Activated T-cell treated with anti-CD3 and anti-CD28 coated beads for 1 hour (primary cell): ENCODE results near the gene PYGM.

Experiments
- DNase-seq: peaks from one replicate; pipeline ENCODE4 v3.0.0-alpha.2; 2020; ENCODE audit warnings: low read depth

The PYGM gene

DNA sequence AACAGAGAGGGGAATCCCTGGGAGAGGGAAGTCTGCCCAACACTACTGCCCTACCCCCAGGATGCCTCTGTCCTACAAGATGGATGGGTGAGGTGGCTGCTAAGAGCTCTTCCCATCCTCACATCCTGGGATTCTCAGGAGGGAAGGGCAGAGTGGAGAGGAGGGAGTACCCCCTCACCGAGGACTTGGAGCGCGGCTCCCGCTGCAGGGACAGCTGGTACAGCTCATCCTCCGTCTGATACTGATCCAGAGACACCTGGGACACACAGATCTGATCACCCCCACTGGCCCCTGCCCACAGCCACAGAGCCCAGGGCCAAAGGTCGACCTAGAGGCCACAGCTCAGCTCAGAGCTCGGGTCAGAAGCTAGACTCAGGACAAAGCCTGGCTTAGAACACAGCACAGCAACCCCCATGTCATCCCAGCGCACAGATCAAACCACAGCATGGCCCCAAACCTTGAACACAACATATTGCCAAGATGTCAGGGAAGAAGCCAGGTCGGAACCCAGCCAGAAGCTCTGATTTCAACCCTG, 24.0 kb downstream of the PYGM start:
- no peak for DNase-seq

DNA sequence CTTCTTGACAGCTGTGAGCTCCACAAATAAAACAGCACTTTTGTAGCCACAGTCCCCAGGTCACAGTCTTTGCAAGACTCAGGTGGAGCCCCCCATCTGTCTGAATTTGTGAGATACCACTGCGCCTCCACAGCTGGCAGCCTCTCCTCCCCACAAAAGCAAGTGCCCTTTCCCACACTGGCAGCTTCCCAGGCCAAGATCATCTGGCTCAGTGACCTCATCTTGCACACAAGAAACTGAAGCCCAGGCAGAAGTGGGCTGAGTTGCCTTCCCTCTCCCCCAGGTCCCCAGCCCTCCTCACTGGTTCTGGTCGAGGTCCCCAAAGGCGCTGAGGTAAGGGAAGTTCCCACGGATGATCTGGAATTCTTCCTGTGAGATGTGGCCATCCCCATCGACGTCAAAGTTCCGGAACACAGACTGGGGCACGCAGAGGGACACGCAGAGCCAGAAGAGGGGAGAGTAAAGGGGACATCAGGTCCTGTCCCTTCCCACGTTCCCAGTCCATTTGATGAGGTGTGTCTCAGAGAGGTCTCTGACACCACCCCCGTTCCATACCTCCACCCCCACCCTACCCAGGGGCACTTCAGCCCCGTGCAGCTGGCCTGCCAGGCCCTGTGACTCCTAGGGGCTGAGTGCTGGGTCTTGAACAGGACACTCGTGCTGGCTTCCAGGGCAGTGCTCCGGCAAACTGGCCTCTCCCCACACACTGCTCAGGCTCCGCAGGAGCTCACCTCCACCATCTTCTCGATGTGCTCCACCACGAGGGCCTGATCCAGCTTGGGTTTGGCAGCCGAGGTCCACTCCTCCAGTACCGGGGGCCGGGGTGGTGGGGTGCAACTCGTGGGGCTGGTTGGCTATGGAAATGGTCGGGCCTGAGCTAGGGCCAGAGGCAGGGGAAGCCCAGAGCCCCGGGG, 24.7 kb downstream of the PYGM start:
- no peak for DNase-seq

DNA sequence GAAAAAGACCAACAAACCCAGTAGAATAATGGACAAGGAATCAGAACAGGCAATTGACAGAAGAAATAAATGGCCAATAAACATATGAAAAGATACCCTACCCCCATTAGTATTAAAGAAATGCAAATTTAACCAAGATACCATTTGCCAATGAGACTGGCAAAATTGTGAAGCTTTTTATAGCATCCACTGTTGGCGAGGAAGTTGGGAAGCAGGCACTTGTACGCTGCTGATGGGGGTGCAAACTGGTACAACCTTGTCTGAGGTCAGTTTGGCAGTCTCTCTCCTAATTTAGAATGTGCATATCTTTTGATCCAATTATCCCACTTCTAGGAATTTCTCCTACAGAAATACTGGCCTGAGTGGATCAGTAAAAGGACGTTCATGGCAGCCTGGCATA, 28.2 kb downstream of the PYGM start:
- no peak for DNase-seq

DNA sequence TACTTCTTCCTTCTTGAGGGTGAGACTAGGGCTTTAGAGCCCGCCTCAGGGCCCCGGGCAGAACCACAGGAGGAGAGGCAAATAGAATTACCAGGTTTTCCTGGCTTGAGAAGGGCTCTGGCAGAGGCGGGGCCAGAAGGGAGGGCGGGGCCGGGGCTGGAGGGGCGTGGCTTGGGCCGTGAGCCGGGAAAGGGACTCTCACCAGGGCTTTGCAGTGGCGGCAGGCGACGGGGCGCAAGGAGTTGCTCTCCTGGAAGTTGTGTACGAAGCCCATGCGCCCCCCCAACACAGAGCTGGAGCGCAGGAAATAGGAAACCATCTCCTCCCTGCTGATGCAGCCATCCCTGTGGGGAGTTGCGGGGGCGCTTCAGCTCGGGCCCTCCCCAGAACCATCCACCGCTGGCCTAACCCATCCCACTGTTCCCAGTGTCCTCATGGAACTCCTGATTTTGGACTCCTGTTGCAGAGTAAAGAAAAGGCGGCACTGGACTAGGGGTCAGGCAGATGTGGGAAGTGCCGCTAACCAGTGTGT, 29.9 kb downstream of the PYGM start:
- DNase-seq, result no peak

DNA sequence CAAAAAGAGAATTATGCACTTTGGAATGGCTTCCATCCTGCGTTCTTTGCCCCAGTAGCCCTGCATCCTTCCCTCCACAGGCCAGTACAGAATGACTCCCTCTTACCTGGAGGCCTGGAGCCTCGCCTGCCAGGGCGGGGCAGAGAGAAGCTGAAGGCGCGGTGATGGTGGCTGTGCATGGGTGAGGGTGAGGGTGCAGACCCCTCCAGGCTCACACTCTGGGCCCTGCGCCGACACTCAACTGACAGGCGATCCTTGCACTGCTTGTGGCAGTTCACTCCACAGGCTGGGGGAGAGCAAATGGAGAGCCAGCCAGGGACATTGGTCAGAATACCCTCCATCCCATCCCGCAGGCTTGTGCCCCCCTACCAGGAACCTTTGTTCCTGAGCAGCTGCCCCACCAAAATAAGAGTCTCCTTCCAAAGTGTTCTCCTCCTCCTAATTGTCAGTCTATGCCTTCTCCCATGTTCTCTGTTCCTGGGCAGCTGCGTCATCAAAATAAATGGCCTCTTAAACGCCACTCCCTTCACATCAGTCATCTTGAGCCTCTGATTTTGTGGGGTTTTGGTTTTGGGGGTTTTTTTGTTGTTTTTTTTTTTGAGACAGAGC, 30.9 kb downstream of the PYGM start:
- DNase-seq, result no peak

DNA sequence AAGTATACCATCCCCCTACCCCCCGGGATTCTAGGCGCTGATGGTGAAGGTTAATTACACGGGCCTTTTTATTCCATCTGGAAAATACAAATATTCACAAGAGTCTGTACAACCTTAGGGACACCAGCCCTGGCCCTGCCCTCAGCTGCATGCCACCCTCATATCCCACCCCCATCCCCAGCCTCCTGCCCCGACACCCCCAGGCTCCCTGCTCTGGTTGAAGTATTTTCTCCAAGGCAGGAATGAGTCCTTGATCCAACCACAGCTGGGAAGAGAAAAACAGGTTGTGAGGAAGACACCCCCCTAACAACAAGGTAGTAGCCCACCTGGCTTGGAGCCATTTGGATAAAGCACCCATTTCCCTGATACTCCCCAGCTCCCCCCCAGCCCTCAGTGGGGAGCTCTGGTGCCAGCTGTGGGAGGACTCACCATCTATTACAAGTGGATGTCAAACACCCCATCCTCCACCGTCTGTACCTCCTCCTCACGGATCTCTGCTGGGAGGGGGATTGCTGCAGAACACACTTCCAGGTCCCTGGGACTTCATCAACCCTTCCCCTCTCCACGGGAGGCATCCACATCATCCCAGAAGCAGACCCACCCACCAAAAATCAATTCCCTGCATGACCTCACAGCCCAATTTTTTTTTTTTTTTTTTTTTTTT, 32.8 kb downstream of the PYGM start:
- DNase-seq, result no peak

DNA sequence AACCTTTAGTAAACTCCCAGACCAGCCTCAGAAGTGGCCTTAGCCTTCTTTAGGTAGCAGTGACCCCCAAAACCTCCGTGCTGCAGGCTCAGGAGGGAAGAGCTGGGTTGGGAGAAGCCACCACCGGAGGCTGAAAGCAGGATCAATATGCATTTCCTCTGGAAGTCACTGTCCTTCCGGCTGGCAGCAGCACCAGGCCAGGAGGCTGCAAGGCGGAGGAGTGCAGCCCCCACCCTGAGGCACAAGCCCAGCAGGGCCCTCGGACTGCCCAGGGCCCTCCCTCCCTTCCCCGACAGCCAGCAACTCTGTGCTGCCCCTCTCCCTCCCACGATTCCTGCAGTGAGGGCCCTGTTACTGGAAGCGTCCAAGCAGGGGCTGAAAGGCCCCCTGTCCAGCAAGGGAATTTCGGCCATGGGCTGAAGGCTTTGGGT, 33.5 kb downstream of the PYGM start:
- no peak for DNase-seq

DNA sequence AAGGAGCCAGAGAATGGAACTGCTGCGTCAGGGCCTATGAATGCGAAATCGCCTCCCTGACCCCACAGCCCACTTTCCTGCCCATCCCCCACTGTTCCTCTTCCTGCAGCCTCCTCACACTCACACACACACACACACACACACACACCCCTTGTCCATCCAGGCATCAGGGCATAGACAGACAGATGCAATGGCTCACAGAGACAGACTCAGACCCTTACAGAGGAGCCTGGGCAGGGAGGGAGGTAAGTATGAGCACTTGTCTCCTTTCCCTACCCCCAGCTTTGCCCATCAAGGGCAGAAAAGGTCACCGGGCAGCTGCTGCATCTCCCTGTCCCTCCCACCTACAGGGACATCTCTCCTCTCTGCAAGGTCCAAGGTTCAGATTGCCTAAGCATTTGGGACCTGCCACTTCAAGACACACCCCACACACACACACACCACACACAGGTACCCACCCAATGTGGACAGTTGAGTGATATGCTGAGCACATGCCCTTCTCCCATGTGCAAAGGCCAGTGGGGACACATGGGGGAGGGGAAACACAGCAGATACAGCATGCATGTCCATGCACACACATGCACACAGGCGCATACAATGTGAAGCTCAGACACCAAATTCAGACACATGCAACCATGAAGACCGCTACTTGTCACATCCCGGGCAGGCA, 34.8 kb downstream of the PYGM start:
- no peak for DNase-seq

DNA sequence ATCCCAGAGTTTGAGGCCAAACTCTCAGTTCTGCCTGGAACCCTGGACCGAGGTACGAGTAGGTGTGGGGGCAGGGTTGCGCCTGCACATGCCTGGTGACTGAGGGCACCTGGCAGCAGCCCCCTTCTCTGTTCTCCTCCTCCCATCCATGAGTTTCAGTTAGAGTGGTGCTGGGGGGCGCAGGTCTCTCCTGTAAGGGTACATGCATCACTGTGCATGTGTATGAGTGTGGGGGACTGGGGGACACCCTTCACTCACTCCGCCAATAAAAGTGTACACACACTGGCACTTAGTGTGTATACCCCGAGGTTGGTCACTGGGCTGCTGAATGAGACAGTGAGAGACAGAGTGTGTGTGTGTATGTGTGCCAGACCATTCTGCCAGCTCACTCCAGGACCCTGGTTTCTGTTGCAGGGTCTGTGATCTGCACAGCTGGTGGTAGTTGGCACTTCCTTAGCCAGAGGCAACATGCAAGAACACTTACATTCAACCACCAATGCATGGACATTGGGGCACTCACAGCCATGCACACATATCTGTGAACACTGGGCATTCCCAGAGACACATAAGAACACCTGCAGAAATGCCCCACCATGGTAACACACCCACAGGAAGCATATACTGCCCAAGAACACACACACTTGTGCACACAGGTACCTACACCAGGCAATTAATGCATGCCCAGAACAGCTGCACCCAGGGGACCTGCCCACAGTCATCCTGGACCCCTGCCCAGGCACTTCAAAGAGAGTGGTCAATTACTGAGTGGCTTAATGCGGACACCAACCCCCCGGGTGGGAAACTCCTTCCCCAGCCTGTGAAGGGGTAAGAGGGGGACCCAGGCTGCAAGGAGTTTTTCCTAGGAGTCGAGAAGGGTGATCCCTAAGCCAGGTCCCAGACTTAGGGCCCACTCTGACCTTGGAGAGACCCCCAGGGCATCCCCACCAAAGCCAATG, 35.6 kb downstream of the PYGM start:
- DNase-seq, result no peak

DNA sequence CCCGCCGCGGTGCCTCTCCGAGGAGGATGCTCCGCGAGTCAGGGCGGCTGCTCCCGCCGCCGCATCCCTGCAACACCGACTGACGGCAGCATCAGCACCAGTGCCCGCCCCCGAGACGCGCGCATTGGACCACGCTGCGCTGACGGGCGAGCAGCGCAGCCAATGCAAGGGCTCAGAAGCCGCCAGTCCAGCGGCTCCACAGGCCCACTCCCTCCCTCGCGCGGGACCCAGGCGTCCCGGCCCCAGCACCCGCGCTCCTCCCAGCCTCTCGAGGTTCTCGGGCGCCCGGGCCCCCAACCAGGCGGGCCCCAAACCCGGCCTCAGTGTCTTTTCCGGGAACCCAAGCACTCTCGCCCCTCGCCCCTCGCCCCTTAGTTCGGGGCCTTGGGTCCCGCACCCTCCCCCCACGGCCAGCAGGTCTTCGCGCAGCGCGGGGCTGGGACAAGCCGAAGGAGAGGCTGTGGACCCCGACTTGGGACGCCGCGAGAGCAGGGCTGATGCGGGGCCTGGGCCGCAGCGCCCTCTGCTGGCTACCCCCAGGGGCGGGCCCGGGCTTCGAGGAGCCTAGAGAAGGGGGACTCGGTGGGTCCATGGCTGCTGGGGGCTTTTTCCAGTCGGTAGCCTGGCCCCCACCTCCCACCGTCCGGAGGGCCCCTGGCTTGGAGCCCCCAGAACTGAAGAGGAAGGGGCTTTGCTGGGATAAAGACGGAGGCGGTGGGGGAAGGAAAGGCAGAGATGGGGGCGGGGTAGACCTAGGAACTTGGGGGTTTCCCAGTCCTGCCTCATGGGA, 36.5 kb downstream of the PYGM start, which contains the start of gene NRXN2:
Gene NRXN2, minus strand, starts transcription at position 81 of the 790 bp plus-strand sequence. CDS start 9,498 bp downstream, outside the sequence.
- peak; percentile 72 for DNase-seq

DNA sequence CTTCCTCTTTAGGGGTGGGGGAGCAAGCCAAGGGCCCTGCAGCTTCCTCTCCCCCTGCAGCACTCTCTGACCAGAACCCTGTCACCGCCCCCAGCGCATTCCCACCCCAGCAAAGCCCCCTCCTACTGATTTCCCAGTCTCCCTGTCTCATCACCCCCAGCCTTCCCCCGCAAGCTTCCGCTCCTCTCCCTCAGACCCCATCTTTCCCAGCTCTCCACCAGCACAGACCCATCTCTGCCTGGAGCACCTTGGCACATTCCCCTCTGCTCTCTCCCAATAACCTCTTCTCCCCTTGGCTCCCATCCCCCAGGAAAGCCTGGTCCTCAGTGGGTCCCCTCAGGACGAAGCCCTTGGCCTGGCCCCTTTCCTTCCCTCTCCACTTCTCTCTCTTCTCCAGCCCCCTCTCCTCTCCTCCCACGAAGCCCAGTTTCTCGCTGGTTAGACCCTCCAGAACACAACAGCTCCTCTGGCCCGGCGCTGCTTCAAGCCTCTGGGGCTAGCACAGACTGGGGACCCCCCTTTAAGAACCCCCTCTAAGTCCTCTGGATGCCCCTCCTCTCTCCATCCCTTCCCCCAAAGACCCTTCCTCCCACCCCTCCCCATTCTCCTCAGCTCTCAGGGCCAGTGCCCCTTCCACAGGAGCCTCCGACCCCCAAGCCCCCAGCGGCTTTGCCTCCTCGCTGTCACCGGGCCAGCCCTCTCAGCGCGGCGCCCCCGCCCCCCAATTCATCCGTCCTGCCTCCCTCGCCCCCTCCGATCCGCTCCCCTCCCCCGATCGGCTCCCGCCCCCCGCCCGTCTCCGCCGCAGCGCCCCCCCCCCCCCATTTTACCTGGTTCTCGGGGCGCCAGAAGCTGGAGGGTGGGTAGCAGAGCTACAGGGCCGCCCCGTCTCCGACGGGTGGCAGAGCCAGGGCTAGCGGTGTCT, 37.4 kb downstream of the PYGM start:
- DNase-seq, result no peak

DNA sequence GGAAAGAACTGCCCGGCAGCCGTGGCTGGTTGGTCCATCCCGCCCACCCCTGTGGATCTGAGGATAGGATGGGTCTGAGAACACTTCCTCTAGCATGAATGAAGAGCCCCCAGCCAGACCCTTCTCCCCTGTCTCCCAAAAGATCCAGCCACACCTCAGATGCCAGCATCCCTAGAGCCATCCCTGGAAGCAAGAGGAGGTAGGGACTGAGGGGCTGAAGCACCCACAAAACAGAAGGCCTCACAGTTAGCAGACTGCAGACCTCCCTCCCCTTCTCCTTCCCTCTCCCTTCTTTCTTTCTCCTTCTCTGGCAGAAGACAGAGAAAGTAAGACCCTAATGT, 38.4 kb downstream of the PYGM start:
- DNase-seq, result no peak

DNA sequence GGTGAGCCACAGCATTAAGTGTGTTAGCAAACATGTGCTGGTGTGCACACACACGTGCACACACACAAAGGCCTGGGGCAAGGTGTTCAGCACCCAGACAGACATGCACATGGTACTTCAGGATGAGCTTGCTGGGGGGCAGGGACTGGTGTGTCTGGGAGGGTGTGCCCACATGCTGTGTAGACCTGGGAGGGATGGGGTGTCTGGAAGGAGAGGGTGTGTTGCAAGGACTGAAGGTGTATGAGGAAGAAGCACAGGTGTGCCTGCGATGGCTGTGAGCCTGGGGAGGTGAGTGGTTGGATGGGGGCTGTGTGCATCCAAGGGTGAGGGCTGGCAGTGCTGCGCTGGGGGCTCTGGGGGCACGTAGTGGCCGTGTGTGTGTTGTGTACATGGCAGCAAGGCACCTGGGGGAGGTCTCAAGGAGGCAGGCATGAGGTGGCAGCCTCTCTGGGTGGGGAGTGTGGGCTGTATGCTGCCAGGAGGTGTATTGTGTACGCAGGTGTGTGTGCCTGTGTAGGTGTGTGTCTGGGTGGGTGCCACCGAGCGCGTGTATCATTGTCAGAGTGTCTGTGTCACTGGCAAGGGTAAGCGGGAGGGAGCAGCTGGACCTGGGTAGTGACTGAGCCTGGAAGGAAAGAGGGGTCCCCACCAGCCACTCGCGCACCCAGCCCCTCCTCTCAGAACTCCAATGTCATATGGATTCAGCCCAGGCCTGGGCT, 39.0 kb downstream of the PYGM start:
- DNase-seq, result no peak

DNA sequence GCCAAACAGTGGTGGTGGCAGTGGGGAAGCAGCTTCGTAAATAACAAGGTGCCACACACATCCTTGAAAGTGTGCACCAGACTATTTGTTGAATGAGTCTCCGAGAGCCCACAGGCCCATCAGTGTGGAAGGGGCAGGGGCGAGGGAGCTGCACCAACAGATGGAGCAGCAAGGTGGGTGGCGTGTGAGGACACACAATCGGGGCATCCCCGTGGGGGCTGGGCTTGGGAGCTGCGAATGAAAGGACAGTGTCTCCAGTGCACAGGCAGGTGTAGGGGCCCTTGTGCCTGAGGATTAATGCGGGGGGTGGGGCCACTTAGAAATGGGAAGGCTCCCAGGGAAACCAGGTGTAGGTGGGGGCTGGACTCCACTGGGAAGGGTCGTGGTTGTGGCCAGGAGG, 39.6 kb downstream of the PYGM start:
- no peak for DNase-seq

DNA sequence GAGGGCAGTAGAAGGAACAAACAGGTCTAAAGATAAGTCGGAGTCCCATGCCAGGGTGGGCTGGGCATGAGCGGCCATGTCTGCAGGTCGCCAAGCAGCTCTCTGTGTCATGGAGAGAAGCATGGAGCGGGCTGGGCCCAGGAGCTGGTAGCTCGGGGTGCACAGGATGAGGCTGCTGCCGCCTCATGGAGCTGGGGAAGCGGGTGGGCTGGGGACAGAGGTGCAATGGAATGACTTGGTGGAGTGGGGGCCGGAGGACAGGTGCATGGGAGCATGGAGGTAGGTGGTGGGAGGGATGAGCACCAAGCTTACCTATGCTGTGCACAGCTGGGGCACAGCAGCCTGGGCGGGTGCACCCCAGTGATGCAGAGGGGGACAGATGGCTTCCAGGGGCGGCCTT, 40.4 kb downstream of the PYGM start:
- DNase-seq, result no peak

DNA sequence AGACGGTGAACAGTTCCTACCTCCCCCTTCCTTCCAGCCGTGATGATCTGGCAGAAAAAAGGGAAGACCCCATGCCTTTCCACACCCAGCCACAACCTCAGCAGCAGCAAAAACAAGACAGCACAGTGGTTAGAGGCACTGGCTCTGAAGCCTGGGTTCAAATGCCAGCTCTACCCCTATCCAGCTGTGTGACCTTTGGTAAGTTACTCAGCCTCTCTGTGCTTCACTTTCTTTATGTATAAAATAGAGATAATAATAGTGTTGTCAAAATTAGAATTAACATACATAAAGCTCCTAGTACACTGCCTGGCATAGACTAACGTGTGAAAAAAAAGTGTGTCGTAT, 41.0 kb downstream of the PYGM start:
- no peak for DNase-seq

DNA sequence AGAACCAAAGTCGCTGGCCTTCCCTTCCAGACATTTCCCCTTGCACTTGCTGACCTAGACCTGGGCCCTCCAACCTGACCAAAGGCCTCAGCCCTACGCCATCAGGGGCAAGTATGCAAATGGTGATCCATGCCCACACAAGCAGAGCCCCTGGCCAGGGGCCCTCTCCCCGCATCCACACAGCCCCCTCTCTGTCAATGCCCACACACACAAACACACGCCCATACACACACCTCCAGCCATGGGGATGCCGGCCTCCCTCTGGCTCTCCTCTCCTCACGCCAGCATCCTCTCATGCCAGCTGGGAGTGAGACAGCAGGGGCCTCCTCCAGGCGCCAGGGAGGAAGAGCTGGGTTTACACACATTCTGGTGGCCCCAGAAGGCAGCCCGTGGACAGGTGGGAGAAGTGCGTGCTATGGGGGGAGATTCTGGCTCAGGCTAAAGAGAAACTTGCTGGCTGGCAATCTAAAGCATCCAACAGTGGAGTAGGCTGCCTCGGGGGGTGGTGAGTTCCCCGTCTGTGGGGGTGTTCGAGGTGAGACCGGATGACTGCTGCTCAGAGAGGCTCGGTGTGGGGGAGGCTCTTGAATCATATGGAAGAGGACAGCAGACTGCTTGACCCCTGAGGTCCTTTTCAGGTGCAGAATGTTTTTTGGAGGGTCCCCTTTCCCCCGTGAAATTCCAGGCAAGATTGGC, 41.5 kb downstream of the PYGM start:
- no peak for DNase-seq

DNA sequence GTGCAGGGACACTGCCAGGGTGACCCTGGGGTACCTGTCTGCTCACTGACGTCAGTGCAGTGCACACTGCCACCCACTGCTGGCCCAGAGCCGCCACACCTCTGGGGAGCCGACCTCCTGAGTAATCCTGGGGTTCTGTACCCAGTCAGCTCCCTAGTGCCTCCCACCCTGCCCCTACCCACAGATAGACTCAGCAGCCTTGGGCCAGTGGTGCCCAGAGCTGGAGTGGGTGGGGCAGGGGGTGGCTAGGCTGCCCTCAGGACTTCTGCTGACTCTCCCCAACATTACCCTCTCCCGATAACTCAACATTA, 42.6 kb downstream of the PYGM start:
- DNase-seq, result no peak
